ENCODE measurements around the gene REL. TPM values are rescaled to one million over a fixed set of nuclear protein-coding genes. Genes with fewer than 3 reads are reported as not detected.
A peak's percentile ranks its signal among the peaks of the same experiment; 100 is the strongest.
"Not testable (repeated sequence)": the region's sequence is repeated elsewhere in the genome, so short reads cannot be mapped to it uniquely, and the experiment has no call there.

The REL gene
- polyA plus RNA-seq, 5 donors = 5.9 to 12.3 (median 11.0) TPM

- DNase-seq = no peak
These were observed 14.4 kb upstream of the REL start for GRCh38 chr2:60867007-60867406.

- DNase-seq = no peak
These were observed 13.5 kb upstream of the REL start for GRCh38 chr2:60867848-60868247.

GRCh38 chr2:60868589-60869273 lies 12.6 kb upstream of the REL start:
- DNase-seq = no peak

GRCh38 chr2:60872510-60872928 lies 8.9 kb upstream of the REL start:
- no peak for DNase-seq

GRCh38 chr2:60873381-60873780 lies 8.0 kb upstream of the REL start:
- DNase-seq = no peak

GRCh38 chr2:60875520-60875919 lies 5.9 kb upstream of the REL start:
- no peak for DNase-seq

- no peak for DNase-seq
These were observed 729 bp upstream of the REL start for GRCh38 chr2:60880643-60881046.

GRCh38 chr2:60882971-60883753 lies 1.8 kb downstream of the REL start:
- peak; percentile 19 to 30 for DNase-seq

GRCh38 chr2:60883896-60884295 lies 2.5 kb downstream of the REL start:
- no peak for DNase-seq

- no peak for DNase-seq
These were observed 3.4 kb downstream of the REL start for GRCh38 chr2:60884800-60885199.

GRCh38 chr2:60885683-60886082 lies 4.3 kb downstream of the REL start:
- no peak for DNase-seq

GRCh38 chr2:60886991-60887390 lies 5.6 kb downstream of the REL start:
- no peak for DNase-seq

GRCh38 chr2:60888853-60889252 lies 7.5 kb downstream of the REL start:
- DNase-seq = no peak

GRCh38 chr2:60889581-60890392 lies 8.4 kb downstream of the REL start:
- not testable (repeated sequence) for DNase-seq

GRCh38 chr2:60890393-60890707 lies 9.0 kb downstream of the REL start:
- DNase-seq = no peak

GRCh38 chr2:60891180-60891579 lies 9.8 kb downstream of the REL start:
- DNase-seq = no peak

GRCh38 chr2:60898567-60898966 lies 17.2 kb downstream of the REL start:
- no peak for DNase-seq

- no peak for DNase-seq
These were observed 18.0 kb downstream of the REL start for GRCh38 chr2:60899230-60899891.

GRCh38 chr2:60899892-60900249 lies 18.5 kb downstream of the REL start:
- DNase-seq = no peak

- not testable (repeated sequence) for DNase-seq
These were observed 19.9 kb downstream of the REL start for GRCh38 chr2:60901296-60901695.

GRCh38 chr2:60905867-60906266 lies 24.5 kb downstream of the REL start:
- not testable (repeated sequence) for DNase-seq

GRCh38 chr2:60906395-60906794 lies 25.0 kb downstream of the REL start:
- no peak for DNase-seq
